ENCODE data around the gene GSK3B. TPM values are rescaled to one million over a fixed set of nuclear protein-coding genes. Genes with fewer than 3 reads are reported as not detected.
A peak's percentile ranks its signal among the peaks of the same experiment; 100 is the strongest.
"Not testable (repeated sequence)": the region's sequence is repeated elsewhere in the genome, so short reads cannot be mapped to it uniquely, and the experiment has no call there.

Gene GSK3B
- total and polyA plus RNA-seq, 12 donors = 7.5 to 57.1 (median 46.1) TPM

GRCh38 chr3:120018299-120018698, 75.9 kb downstream of the GSK3B start:
- 95 to 96% methylated on average over 3 of the region's 3 CpGs for WGBS, 2 donors
- peaks cover 0 to 91% (median 73%) of the 10 kb centered on the region in 9 donors for H3K4me1 ChIP-seq
- H3K9me3 ChIP-seq = no peaks in the 10 kb centered on the region
- H3K36me3 ChIP-seq = no peaks in the 10 kb centered on the region
- no peak for DNase-seq
- TF ChIP-seq, protein P1, sequence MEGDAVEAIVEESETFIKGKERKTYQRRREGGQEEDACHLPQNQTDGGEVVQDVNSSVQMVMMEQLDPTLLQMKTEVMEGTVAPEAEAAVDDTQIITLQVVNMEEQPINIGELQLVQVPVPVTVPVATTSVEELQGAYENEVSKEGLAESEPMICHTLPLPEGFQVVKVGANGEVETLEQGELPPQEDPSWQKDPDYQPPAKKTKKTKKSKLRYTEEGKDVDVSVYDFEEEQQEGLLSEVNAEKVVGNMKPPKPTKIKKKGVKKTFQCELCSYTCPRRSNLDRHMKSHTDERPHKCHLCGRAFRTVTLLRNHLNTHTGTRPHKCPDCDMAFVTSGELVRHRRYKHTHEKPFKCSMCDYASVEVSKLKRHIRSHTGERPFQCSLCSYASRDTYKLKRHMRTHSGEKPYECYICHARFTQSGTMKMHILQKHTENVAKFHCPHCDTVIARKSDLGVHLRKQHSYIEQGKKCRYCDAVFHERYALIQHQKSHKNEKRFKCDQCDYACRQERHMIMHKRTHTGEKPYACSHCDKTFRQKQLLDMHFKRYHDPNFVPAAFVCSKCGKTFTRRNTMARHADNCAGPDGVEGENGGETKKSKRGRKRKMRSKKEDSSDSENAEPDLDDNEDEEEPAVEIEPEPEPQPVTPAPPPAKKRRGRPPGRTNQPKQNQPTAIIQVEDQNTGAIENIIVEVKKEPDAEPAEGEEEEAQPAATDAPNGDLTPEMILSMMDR (IDR thresholded peaks at IDR 0.05) = no peak
- H3K27ac ChIP-seq = no peak overlapping the region
- H3K27me3 ChIP-seq = no peaks in the 10 kb centered on the region
- no peak for ATAC-seq
- H3K4me3 ChIP-seq = no peak overlapping the region
- intact Hi-C loops (cut with DNase I) = no loop called here

DNA sequence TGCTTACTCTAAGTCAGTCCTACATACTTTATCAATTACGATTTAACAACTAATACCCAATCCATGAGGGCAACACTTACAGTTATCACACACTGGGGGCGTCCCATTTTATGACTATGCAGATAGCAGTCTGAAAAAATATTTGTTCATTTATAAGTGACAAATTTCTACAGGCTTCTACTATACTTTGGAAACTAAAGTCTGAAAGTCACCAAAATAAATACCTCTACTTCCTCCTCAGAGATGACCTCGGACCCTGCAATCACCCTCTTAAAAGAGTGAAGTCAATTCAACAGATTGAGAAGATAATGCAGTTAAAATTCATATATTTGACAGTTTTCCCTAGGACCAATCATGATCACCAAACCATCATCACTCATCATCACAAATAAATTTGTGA, 76.6 kb downstream of the GSK3B start:
- intact Hi-C loops (cut with DNase I) = no loop called here
- H3K9me3 ChIP-seq = no peaks in the 10 kb centered on the region
- H3K4me1 ChIP-seq = peaks cover 0 to 94% (median 73%) of the 10 kb centered on the region in 9 donors
- TF ChIP-seq, protein P1 (IDR thresholded peaks at IDR 0.05) = no peak
- no peak overlapping the region for H3K27ac ChIP-seq
- H3K36me3 ChIP-seq = no peaks in the 10 kb centered on the region
- ATAC-seq = no peak
- WGBS, 2 donors = 76 to 80% methylated on average over 3 of the region's 3 CpGs
- H3K27me3 ChIP-seq = no peaks in the 10 kb centered on the region
- DNase-seq = no peak
- H3K4me3 ChIP-seq = no peak overlapping the region

DNA sequence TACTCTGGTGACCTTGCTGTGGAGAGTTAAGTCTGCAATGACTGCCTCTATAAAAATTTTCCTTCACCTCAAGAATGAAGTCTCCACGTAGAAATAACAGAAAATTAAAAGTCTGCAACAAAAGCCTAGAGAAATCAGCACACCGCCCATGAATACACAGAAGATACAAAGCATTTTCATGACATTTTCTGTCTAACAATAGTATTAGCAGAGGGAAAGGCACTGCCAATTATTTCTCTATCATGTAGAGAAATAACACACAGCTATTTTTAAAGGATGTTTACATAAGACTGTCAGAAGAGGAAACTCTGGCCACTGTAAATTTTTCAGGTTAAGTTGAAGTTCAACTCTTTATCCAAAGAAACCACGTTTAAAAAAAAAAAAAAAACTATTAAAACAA, 80.8 kb downstream of the GSK3B start:
- no peaks in the 10 kb centered on the region for H3K36me3 ChIP-seq
- intact Hi-C loops (cut with DNase I) = loop anchor here in 1 of 10 donors (5.0 kb wide), 1 partner anchor 79 kb away; the partner anchor contains the start of gene GSK3B
- peaks cover 0 to 76% (median 57%) of the 10 kb centered on the region in 9 donors for H3K4me1 ChIP-seq
- peak overlapping the region in 6 of 10 donors; percentile 8 to 45 (median 26) for H3K27ac ChIP-seq
- TF ChIP-seq, protein P1 (IDR thresholded peaks at IDR 0.05) = no peak
- H3K9me3 ChIP-seq = no peaks in the 10 kb centered on the region
- 23 to 27% methylated on average over 3 of the region's 3 CpGs for WGBS, 2 donors
- DNase-seq (no peak), ATAC-seq (peak in 4 of 8 donors; percentile 38 to 71 (median 61))
- H3K27me3 ChIP-seq = no peaks in the 10 kb centered on the region
- no peak overlapping the region for H3K4me3 ChIP-seq

DNA sequence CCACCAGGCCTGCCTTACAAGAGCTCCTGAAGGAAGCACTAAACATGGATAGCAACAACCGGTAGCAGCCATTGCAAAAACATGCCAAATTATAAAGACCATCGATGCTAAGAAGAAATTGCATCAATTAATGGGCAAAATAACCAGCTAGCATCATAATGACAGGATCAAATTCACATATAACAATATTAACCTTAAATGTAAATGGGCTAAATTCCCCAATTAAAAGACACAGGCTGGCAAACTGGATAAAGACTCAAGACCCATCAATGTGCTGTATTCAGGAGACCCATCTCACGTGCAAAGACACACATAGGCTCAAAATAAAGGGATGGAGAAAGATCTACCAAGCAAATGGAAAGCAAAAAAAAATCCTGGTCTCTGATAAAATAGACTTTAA, 88.5 kb downstream of the GSK3B start:
- H3K27me3 ChIP-seq = not testable (repeated sequence)
- WGBS, 2 donors = 96 to 98% methylated on average over 3 of the region's 3 CpGs

GRCh38 chr3:120004008-120004498, 90.2 kb downstream of the GSK3B start:
- DNase-seq, ATAC-seq: not testable (repeated sequence)

More for the DNA sequence above, 88.5 kb downstream of the GSK3B start:
- ATAC-seq; H3K27ac ChIP-seq; H3K4me3 ChIP-seq; intact Hi-C loops (cut with DNase I); DNase-seq: not testable (repeated sequence)
- H3K36me3 ChIP-seq = peaks cover 0 to 15% (median 0%) of the 10 kb centered on the region in 9 donors
- H3K9me3 ChIP-seq = peaks cover 0 to 17% (median 0%) of the 10 kb centered on the region in 11 donors
- peaks cover 0 to 32% (median 12%) of the 10 kb centered on the region in 9 donors for H3K4me1 ChIP-seq

More at GRCh38 chr3:120004008-120004498, 90.2 kb downstream of the GSK3B start:
- H3K27ac ChIP-seq; H3K4me3 ChIP-seq; intact Hi-C loops (cut with DNase I); H3K27me3 ChIP-seq: not testable (repeated sequence)
- WGBS, 2 donors = 62 to 72% methylated on average over 11 of the region's 11 CpGs
- Histone ChIP-seq H3K9me3 (peaks cover 0 to 17% (median 0%) of the 10 kb centered on the region in 11 donors), H3K36me3 (peaks cover 0 to 29% (median 0%) of the 10 kb centered on the region in 9 donors), H3K4me1 (peaks cover 0 to 32% (median 10%) of the 10 kb centered on the region in 9 donors)

Measured in heart right ventricle (tissue), 16 donors.